Stimulated activated naive CD8-positive, alpha-beta T cell treated with anti-CD3 and anti-CD28 coated beads, Interleukin-15, Interleukin-2, amounts not matched to agents 100 ng/mL and 50 ng/mL, for 24 hours (primary cell): ENCODE data around the gene PPP1R18.

ENCODE experiments used
- H3K27ac Mint-ChIP-seq: one replicate; pipeline ENCODE4 v1.8.0; 2021; ENCODE audit warnings: mild to moderate bottlenecking, mixed read lengths
- H3K27me3 Mint-ChIP-seq: one replicate; pipeline ENCODE4 v1.8.0; 2021; ENCODE audit warnings: mixed read lengths
- H3K36me3 Mint-ChIP-seq: one replicate; pipeline ENCODE4 v1.8.0; 2021; ENCODE audit warnings: low read depth, mixed read lengths
- H3K4me1 Mint-ChIP-seq: one replicate; pipeline ENCODE4 v1.8.0; 2021; ENCODE audit warnings: low read depth, mixed read lengths
- H3K4me3 Mint-ChIP-seq: one replicate; pipeline ENCODE4 v1.8.0; 2021; ENCODE audit warnings: mild to moderate bottlenecking, mixed read lengths
- H3K9me3 Mint-ChIP-seq: one replicate; pipeline ENCODE4 v1.8.0; 2021; ENCODE audit warnings: mixed read lengths

The PPP1R18 gene

GRCh38 chr6:30709101-30709868 lies 22.8 kb upstream of the PPP1R18 start:
- Mint-ChIP-seq H3K4me3 (no peak overlapping the region), H3K27ac (peak overlapping the region; percentile 1), H3K27me3 (no peaks in the 10 kb centered on the region), H3K9me3 (no peaks in the 10 kb centered on the region), H3K4me1 (peaks cover 15% of the 10 kb centered on the region), H3K36me3 (peaks cover 73% of the 10 kb centered on the region)

GRCh38 chr6:30707281-30707850 lies 20.9 kb upstream of the PPP1R18 start:
- Mint-ChIP-seq H3K4me1 (peaks cover 11% of the 10 kb centered on the region), H3K36me3 (peaks cover 74% of the 10 kb centered on the region), H3K9me3 (no peaks in the 10 kb centered on the region), H3K27me3 (no peaks in the 10 kb centered on the region), H3K27ac (peak overlapping the region; percentile 2), H3K4me3 (no peak overlapping the region)

- Mint-ChIP-seq H3K27me3 (no peaks in the 10 kb centered on the region), H3K9me3 (no peaks in the 10 kb centered on the region), H3K36me3 (peaks cover 59% of the 10 kb centered on the region), H3K4me1 (no peaks in the 10 kb centered on the region), H3K4me3 (no peak overlapping the region), H3K27ac (no peak overlapping the region)
Observed at GRCh38 chr6:30705620-30706019, 19.2 kb upstream of the PPP1R18 start.

GRCh38 chr6:30703821-30704220 lies 17.4 kb upstream of the PPP1R18 start:
- Mint-ChIP-seq H3K36me3 (peaks cover 62% of the 10 kb centered on the region), H3K27me3 (no peaks in the 10 kb centered on the region), H3K27ac (no peak overlapping the region), H3K4me1 (no peaks in the 10 kb centered on the region), H3K9me3 (no peaks in the 10 kb centered on the region), H3K4me3 (no peak overlapping the region)

GRCh38 chr6:30703011-30703410 lies 16.6 kb upstream of the PPP1R18 start:
- Mint-ChIP-seq H3K9me3 (no peaks in the 10 kb centered on the region), H3K27me3 (no peaks in the 10 kb centered on the region), H3K4me3 (no peak overlapping the region), H3K4me1 (no peaks in the 10 kb centered on the region), H3K36me3 (peaks cover 58% of the 10 kb centered on the region), H3K27ac (no peak overlapping the region)

- Mint-ChIP-seq H3K36me3 (peaks cover 42% of the 10 kb centered on the region), H3K27me3 (no peaks in the 10 kb centered on the region), H3K9me3 (no peaks in the 10 kb centered on the region), H3K4me3 (no peak overlapping the region), H3K4me1 (no peaks in the 10 kb centered on the region), H3K27ac (no peak overlapping the region)
Observed at GRCh38 chr6:30700340-30700739, 13.9 kb upstream of the PPP1R18 start.

- H3K4me3 Mint-ChIP-seq, result no peak overlapping the region
- peaks cover 4% of the 10 kb centered on the region for H3K4me1 Mint-ChIP-seq
- H3K36me3 Mint-ChIP-seq, result peaks cover 13% of the 10 kb centered on the region
- H3K27ac Mint-ChIP-seq, result no peak overlapping the region
- H3K27me3 Mint-ChIP-seq, result no peaks in the 10 kb centered on the region
- no peaks in the 10 kb centered on the region for H3K9me3 Mint-ChIP-seq
Observed at GRCh38 chr6:30696432-30696831, 10.0 kb upstream of the PPP1R18 start.

- peak overlapping the region; percentile 55 for H3K27ac Mint-ChIP-seq
- peaks cover 41% of the 10 kb centered on the region for H3K4me1 Mint-ChIP-seq
- no peaks in the 10 kb centered on the region for H3K27me3 Mint-ChIP-seq
- no peaks in the 10 kb centered on the region for H3K36me3 Mint-ChIP-seq
- peak overlapping the region; percentile 95 for H3K4me3 Mint-ChIP-seq
- no peaks in the 10 kb centered on the region for H3K9me3 Mint-ChIP-seq
Observed at GRCh38 chr6:30691208-30691847, 4.9 kb upstream of the PPP1R18 start.

- peak within 1 kb of the TSS; percentile 88 for H3K27ac Mint-ChIP-seq
- peaks cover 2% of the 10 kb centered on the region for H3K36me3 Mint-ChIP-seq
- H3K4me1 Mint-ChIP-seq, result peaks cover 41% of the 10 kb centered on the region
- peak within 1 kb of the TSS; percentile 95 for H3K4me3 Mint-ChIP-seq
- H3K9me3 Mint-ChIP-seq, result no peaks in the 10 kb centered on the region
- no peaks in the 10 kb centered on the region for H3K27me3 Mint-ChIP-seq
Observed at GRCh38 chr6:30690403-30691207, 4.2 kb upstream of the PPP1R18 start, which contains the start of gene NRM. TSS of gene NRM (minus strand) at chr6:30690984. CDS start at chr6:30690974, 10 bp downstream.

- H3K27me3 Mint-ChIP-seq, result no peaks in the 10 kb centered on the region
- no peaks in the 10 kb centered on the region for H3K9me3 Mint-ChIP-seq
- H3K36me3 Mint-ChIP-seq, result peaks cover 8% of the 10 kb centered on the region
- peak overlapping the region; percentile 95 for H3K4me3 Mint-ChIP-seq
- peak overlapping the region; percentile 88 for H3K27ac Mint-ChIP-seq
- H3K4me1 Mint-ChIP-seq, result peaks cover 41% of the 10 kb centered on the region
Observed at GRCh38 chr6:30689985-30690384, 3.5 kb upstream of the PPP1R18 start.

GRCh38 chr6:30689022-30689865 lies 2.8 kb upstream of the PPP1R18 start:
- Mint-ChIP-seq H3K9me3 (no peaks in the 10 kb centered on the region), H3K4me3 (peak overlapping the region; percentile 97), H3K36me3 (peaks cover 13% of the 10 kb centered on the region), H3K27me3 (no peaks in the 10 kb centered on the region), H3K4me1 (peaks cover 41% of the 10 kb centered on the region), H3K27ac (peak overlapping the region; percentile 95)

- H3K36me3 Mint-ChIP-seq, result peaks cover 20% of the 10 kb centered on the region
- peaks cover 41% of the 10 kb centered on the region for H3K4me1 Mint-ChIP-seq
- H3K9me3 Mint-ChIP-seq, result no peaks in the 10 kb centered on the region
- peak overlapping the region; percentile 95 for H3K27ac Mint-ChIP-seq
- no peaks in the 10 kb centered on the region for H3K27me3 Mint-ChIP-seq
- peak overlapping the region; percentile 97 for H3K4me3 Mint-ChIP-seq
Observed at GRCh38 chr6:30688569-30688968, 2.1 kb upstream of the PPP1R18 start.

GRCh38 chr6:30687659-30688431 lies 1.4 kb upstream of the PPP1R18 start:
- H3K36me3 Mint-ChIP-seq, result peaks cover 27% of the 10 kb centered on the region
- H3K4me1 Mint-ChIP-seq, result peaks cover 41% of the 10 kb centered on the region
- H3K4me3 Mint-ChIP-seq, result peak overlapping the region; percentile 97
- H3K27me3 Mint-ChIP-seq, result no peaks in the 10 kb centered on the region
- no peaks in the 10 kb centered on the region for H3K9me3 Mint-ChIP-seq
- peak overlapping the region; percentile 95 for H3K27ac Mint-ChIP-seq
